ENCODE results near the gene NEB.
A peak's percentile ranks its signal among the peaks of the same experiment; 100 is the strongest.

The NEB gene

GRCh38 chr2:151465771-151466170 lies 268.5 kb downstream of the NEB start:
- no peak for DNase-seq

GRCh38 chr2:151459358-151459757 lies 274.9 kb downstream of the NEB start:
- DNase-seq: no peak

- no peak for DNase-seq
Measured at GRCh38 chr2:151439127-151439526, 295.1 kb downstream of the NEB start.

GRCh38 chr2:151438506-151438905 lies 295.8 kb downstream of the NEB start:
- no peak for DNase-seq

- DNase-seq: peak in 1 of 4 experiments; percentile 2
Measured at GRCh38 chr2:151437630-151438029, 296.6 kb downstream of the NEB start.
